OCI-LY1 (cell line): ENCODE data around the gene RAB36.
"Not testable (repeated sequence)": the region's sequence is repeated elsewhere in the genome, so short reads cannot be mapped to it uniquely, and the experiment has no call there.

ENCODE experiments used
- H2AFZ ChIP-seq: fragments of 200-600 bp; sonication (generic), shearing (Covaris generic); 2 replicates; pipeline ENCODE4 v1.6.0; 2014; ENCODE audit warnings: antibody characterized with exemption, mild to moderate bottlenecking, low read length
- H3F3A ChIP-seq: fragments of 200-600 bp; sonication (generic), shearing (Covaris generic); 2 replicates; pipeline ENCODE4 v1.6.0; 2014; ENCODE audit warnings: mild to moderate bottlenecking, antibody characterized with exemption, low read length, moderate library complexity; ENCODE audit not compliant: insufficient read depth
- H3K27ac ChIP-seq: fragments of 200-600 bp; sonication (generic); 2 replicates; pipeline ENCODE4 v1.5.1; 2014; ENCODE audit warnings: low read length, mixed run types, mild to moderate bottlenecking, low read depth; ENCODE audit not compliant: poor library complexity, severe bottlenecking
- H3K27me3 ChIP-seq: fragments of 200-600 bp; sonication (generic); 2 replicates; pipeline ENCODE4 v1.6.0; 2014; ENCODE audit warnings: antibody characterized with exemption, mild to moderate bottlenecking, low read length, moderate library complexity; ENCODE audit not compliant: insufficient read depth
- H3K36me3 ChIP-seq: fragments of 200-600 bp; sonication (generic); 2 replicates; pipeline ENCODE4 v1.6.1; 2014; ENCODE audit warnings: mild to moderate bottlenecking, antibody characterized with exemption, low read length, moderate library complexity, mixed read lengths; ENCODE audit not compliant: insufficient read depth
- H3K4me1 ChIP-seq: fragments of 200-600 bp; sonication (generic); 2 replicates; pipeline ENCODE4 v1.5.1; 2014; ENCODE audit warnings: mild to moderate bottlenecking, low read length, moderate library complexity; ENCODE audit not compliant: insufficient read depth, severe bottlenecking
- H3K4me2 ChIP-seq: fragments of 200-600 bp; sonication (generic), shearing (Covaris generic); 2 replicates; pipeline ENCODE4 v1.6.1; 2014; ENCODE audit warnings: low read length
- H3K4me3 ChIP-seq: fragments of 200-600 bp; sonication (generic); 2 replicates; pipeline ENCODE4 v1.5.1; 2014; ENCODE audit warnings: low read length, low read depth, mild to moderate bottlenecking, mixed read lengths; ENCODE audit not compliant: poor library complexity, severe bottlenecking
- H3K79me2 ChIP-seq: fragments of 200-600 bp; shearing (Covaris generic); 2 replicates; pipeline ENCODE4 v1.6.1; 2016; ENCODE audit warnings: mixed run types, low read length, mixed read lengths; ENCODE audit not compliant: insufficient read depth
- H3K9ac ChIP-seq: fragments of 200-600 bp; sonication (generic), shearing (Covaris generic); 2 replicates; pipeline ENCODE4 v1.6.1; 2014; ENCODE audit warnings: mild to moderate bottlenecking, low read length, mixed read lengths
- H3K9me2 ChIP-seq: fragments of 200-600 bp; sonication (generic), shearing (Covaris generic); 2 replicates; pipeline ENCODE4 v1.6.1; 2014; ENCODE audit warnings: low read depth, mild to moderate bottlenecking, low read length, mixed read lengths
- H3K9me3 ChIP-seq: fragments of 200-600 bp; shearing (Covaris generic); 2 replicates; pipeline ENCODE4 v1.6.1; 2014; ENCODE audit warnings: low read length, mixed read lengths
- H4K20me1 ChIP-seq: fragments of 200-600 bp; sonication (generic), shearing (Covaris generic); 2 replicates; pipeline ENCODE4 v1.6.0; 2016; ENCODE audit warnings: mild to moderate bottlenecking, low read length; ENCODE audit not compliant: insufficient read depth
- EZH2 ChIP-seq: fragments of 200-600 bp; sonication (generic), shearing (Covaris generic); IDR thresholded peaks from 2 replicates; pipeline ENCODE4 v1.8.0; 2017; ENCODE audit warnings: borderline replicate concordance, mixed run types, mild to moderate bottlenecking, antibody characterized with exemption, low read length, moderate library complexity, mixed read lengths
- TF ChIP-seq, protein P1 (sequence below): fragments of 200-600 bp; sonication (generic), shearing (Covaris generic); IDR thresholded peaks from 2 replicates; pipeline ENCODE4 v1.5.1; 2017; ENCODE audit warnings: mild to moderate bottlenecking, antibody characterized with exemption, low read length, moderate library complexity, mixed read lengths

Gene RAB36

DNA sequence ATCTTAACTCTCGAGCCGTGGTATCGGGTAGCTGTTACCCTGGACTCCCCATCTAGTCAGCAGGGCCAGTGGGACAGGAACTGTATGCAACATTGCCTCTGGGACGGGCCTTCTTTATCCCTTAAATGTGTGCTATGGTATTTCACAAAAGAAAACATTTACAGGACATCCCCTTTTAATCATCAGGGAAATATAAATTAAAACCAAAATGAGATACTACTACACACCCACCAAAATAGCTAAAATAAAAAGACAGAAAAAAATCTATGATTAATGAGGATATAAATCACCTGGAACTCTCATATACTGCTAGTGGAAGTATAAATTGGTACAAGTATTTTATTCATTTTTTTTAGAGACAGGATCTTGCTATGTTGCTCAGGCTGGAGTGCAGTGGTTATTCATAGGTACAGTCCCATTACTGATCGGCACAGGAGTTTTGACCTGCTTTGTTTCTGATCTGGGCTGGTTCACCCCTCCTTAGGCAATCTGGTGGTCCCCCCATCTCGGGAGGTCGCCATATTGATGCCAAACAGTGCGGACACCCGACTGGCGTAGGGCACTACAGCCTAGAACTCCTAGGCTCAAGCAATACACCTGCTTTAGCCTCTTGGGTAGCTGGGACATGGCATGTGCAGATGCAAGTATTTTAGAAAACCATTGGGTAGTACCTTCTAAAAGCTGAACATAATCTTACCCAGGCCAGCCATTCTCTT lies 12.7 kb upstream of the RAB36 start:
- H3K9me2 ChIP-seq = no peaks in the 10 kb centered on the region
- no peak overlapping the region for H3K4me3 ChIP-seq
- no peaks in the 10 kb centered on the region for H3K36me3 ChIP-seq
- no peaks in the 10 kb centered on the region for H4K20me1 ChIP-seq
- peaks cover 17% of the 10 kb centered on the region for H3K4me1 ChIP-seq
- H3K9me3 ChIP-seq = no peaks in the 10 kb centered on the region
- no peak overlapping the region for H3K4me2 ChIP-seq
- no peaks in the 10 kb centered on the region for H3F3A ChIP-seq
- H2AFZ ChIP-seq = no peak overlapping the region
- H3K9ac ChIP-seq = no peak overlapping the region
- TF ChIP-seq EZH2 = no peak
- TF ChIP-seq, protein P1, sequence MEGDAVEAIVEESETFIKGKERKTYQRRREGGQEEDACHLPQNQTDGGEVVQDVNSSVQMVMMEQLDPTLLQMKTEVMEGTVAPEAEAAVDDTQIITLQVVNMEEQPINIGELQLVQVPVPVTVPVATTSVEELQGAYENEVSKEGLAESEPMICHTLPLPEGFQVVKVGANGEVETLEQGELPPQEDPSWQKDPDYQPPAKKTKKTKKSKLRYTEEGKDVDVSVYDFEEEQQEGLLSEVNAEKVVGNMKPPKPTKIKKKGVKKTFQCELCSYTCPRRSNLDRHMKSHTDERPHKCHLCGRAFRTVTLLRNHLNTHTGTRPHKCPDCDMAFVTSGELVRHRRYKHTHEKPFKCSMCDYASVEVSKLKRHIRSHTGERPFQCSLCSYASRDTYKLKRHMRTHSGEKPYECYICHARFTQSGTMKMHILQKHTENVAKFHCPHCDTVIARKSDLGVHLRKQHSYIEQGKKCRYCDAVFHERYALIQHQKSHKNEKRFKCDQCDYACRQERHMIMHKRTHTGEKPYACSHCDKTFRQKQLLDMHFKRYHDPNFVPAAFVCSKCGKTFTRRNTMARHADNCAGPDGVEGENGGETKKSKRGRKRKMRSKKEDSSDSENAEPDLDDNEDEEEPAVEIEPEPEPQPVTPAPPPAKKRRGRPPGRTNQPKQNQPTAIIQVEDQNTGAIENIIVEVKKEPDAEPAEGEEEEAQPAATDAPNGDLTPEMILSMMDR = no peak
- no peaks in the 10 kb centered on the region for H3K27me3 ChIP-seq
- H3K27ac ChIP-seq = no peak overlapping the region
- no peaks in the 10 kb centered on the region for H3K79me2 ChIP-seq

DNA sequence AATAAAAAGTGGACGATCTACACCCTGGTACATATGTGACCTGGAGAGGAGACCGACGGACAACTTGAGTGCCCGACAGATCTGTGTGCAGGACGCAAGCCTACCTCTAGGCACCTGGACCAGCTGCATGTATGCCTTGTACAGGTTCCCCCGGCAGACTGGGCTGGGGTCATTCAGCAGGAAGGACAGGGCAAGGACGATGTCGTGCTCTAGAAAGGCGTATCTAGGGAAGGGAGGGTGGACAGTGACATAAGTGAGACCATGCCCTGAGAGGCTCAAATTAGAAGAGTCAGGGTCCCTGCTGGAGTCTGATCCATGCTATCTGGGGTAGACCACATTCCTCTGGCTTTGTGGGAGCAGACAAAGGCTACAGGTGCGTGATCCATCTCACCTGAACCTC lies 11.4 kb upstream of the RAB36 start:
- Histone ChIP-seq H3K4me3 (no peak overlapping the region), H3K9me3 (no peaks in the 10 kb centered on the region), H3K79me2 (no peaks in the 10 kb centered on the region), H2AFZ (no peak overlapping the region), H3K27ac (no peak overlapping the region), H3K9ac (no peak overlapping the region), H3K27me3 (no peaks in the 10 kb centered on the region), H3F3A (no peaks in the 10 kb centered on the region), H3K4me2 (no peak overlapping the region), H4K20me1 (no peaks in the 10 kb centered on the region), H3K9me2 (no peaks in the 10 kb centered on the region), H3K4me1 (peaks cover 31% of the 10 kb centered on the region), H3K36me3 (no peaks in the 10 kb centered on the region)
- TF ChIP-seq, protein P1 = no peak
- TF ChIP-seq EZH2 = no peak

DNA sequence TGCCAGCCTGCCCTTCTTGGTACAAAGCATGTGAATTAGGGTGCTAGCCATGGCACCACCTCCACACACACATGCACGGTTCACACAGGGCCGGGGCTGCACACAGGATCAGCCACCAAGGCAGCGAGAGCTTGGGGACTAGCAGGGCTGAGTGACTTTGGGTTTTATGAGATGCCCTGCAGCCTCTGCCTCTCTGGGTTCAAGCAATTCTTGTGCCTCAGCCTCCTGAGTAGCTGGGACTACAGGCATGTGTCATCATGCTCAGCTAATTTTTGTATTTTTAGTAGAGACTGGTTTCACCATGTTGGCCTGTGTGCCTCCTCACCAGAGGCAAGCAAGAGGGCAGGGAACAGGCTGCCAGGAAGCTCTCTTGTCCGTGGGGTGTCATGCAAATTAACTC lies 8.3 kb upstream of the RAB36 start:
- not testable (repeated sequence) for H3K9me2 ChIP-seq, H3K9me3 ChIP-seq, H2AFZ ChIP-seq, H4K20me1 ChIP-seq, H3F3A ChIP-seq, H3K4me2 ChIP-seq, H3K79me2 ChIP-seq, H3K36me3 ChIP-seq, H3K27me3 ChIP-seq, H3K4me3 ChIP-seq
- H3K9ac ChIP-seq = peak overlapping the region; percentile 14; the same call in 1 of the 2 replicates
- H3K4me1 ChIP-seq = peaks cover 61% of the 10 kb centered on the region
- peak overlapping the region; percentile 88 for H3K27ac ChIP-seq

DNA sequence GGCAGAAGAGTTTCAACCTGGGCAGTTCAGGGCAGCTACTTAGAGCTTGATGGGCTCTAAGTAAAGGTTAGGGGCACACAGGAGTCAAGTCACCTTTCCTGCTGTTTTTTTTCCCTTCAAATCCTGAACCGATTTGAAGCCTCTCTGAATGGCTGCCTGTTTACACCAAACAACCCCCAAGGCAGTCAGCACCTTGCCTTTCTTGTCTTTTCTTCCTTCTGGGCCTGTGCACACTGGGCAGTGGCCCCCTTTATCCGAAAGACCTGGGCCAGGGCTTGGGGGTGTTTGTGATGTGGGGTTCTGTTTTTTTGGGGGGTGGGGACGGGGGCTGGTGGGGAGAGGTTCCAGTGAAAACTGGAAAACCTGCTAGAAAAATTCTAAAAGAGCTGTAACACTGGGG lies 7.8 kb upstream of the RAB36 start:
- H3K9me3 ChIP-seq = no peaks in the 10 kb centered on the region
- H3K9me2 ChIP-seq = no peaks in the 10 kb centered on the region
- H3K36me3 ChIP-seq = no peaks in the 10 kb centered on the region
- no peaks in the 10 kb centered on the region for H3K79me2 ChIP-seq
- H4K20me1 ChIP-seq = no peaks in the 10 kb centered on the region
- H3K4me2 ChIP-seq = peak overlapping the region; percentile 25
- H3F3A ChIP-seq = no peaks in the 10 kb centered on the region
- H3K27ac ChIP-seq = peak overlapping the region; percentile 88
- H2AFZ ChIP-seq = no peak overlapping the region
- no peaks in the 10 kb centered on the region for H3K27me3 ChIP-seq
- H3K4me1 ChIP-seq = peaks cover 66% of the 10 kb centered on the region
- no peak for TF ChIP-seq EZH2
- TF ChIP-seq, protein P1 = no peak
- peak overlapping the region; percentile 27; the same call in 1 of the 2 replicates for H3K9ac ChIP-seq
- H3K4me3 ChIP-seq = no peak overlapping the region
